ENCODE data around the gene STX11. TPM values are rescaled to one million over a fixed set of nuclear protein-coding genes. Genes with fewer than 3 reads are reported as not detected.
"Not testable (repeated sequence)": the region's sequence is repeated elsewhere in the genome, so short reads cannot be mapped to it uniquely, and the experiment has no call there.

The STX11 gene
- total RNA-seq, 4 donors from 2014 or later, result 0.62 to 11.0 (median 6.4) TPM

GRCh38 chr6:144179828-144180227, 29.5 kb downstream of the STX11 start:
- Histone ChIP-seq H3K4me3 (no peak overlapping the region), H3K36me3 (no peaks in the 10 kb centered on the region), H3K27ac (no peak overlapping the region), H3K4me1 (no peaks in the 10 kb centered on the region), H3K27me3 (no peaks in the 10 kb centered on the region), H3K9me3 (no peaks in the 10 kb centered on the region)
- no peak for ATAC-seq
- TF ChIP-seq POLR2AphosphoS5 (IDR thresholded peaks at IDR 0.05) (no peak), EP300 (IDR thresholded peaks at IDR 0.05) (no peak), POLR2A (IDR thresholded peaks at IDR 0.05) (no peak)
- TF ChIP-seq, protein P1, sequence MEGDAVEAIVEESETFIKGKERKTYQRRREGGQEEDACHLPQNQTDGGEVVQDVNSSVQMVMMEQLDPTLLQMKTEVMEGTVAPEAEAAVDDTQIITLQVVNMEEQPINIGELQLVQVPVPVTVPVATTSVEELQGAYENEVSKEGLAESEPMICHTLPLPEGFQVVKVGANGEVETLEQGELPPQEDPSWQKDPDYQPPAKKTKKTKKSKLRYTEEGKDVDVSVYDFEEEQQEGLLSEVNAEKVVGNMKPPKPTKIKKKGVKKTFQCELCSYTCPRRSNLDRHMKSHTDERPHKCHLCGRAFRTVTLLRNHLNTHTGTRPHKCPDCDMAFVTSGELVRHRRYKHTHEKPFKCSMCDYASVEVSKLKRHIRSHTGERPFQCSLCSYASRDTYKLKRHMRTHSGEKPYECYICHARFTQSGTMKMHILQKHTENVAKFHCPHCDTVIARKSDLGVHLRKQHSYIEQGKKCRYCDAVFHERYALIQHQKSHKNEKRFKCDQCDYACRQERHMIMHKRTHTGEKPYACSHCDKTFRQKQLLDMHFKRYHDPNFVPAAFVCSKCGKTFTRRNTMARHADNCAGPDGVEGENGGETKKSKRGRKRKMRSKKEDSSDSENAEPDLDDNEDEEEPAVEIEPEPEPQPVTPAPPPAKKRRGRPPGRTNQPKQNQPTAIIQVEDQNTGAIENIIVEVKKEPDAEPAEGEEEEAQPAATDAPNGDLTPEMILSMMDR (IDR thresholded peaks at IDR 0.05), result no peak
- WGBS, 2 donors (ENCODE audit: low coverage in 1 of 2), result 100% methylated on average over 2 of the region's 2 CpGs

GRCh38 chr6:144180354-144180753, 30.0 kb downstream of the STX11 start:
- not testable (repeated sequence) for H3K4me3 ChIP-seq, H3K9me3 ChIP-seq, H3K36me3 ChIP-seq, H3K27me3 ChIP-seq, ATAC-seq, H3K27ac ChIP-seq, H3K4me1 ChIP-seq
- 81 to 89% methylated on average over 1 of the region's 1 CpG for WGBS, 2 donors (ENCODE audit: low coverage in 1 of 2)

DNA sequence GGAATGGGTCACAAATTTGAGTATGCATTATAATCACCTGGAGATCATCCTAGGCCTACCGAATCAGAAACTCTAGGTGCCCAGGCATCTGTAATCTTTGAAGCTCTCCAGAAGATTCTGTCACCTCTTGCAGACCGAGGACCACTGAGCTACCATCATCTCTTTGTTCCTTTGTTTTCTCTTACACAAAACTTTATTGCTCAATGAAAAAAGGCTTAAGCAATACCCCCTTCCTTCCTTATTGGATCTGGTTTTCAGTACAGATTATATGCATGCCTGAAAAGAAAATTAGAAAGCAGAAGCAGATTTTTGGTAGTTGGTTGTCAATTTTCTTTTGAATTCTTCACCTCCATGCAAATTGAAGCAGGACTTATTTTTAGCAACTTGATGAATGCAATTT, 31.3 kb downstream of the STX11 start:
- no peak overlapping the region for H3K4me3 ChIP-seq
- H3K9me3 ChIP-seq, result peaks cover 0 to 3% (median 0%) of the 10 kb centered on the region in 3 donors
- WGBS, 2 donors (ENCODE audit: low coverage in 1 of 2), result 90 to 92% methylated on average over 2 of the region's 2 CpGs
- H3K27ac ChIP-seq, result no peak overlapping the region
- H3K4me1 ChIP-seq, result no peaks in the 10 kb centered on the region
- TF ChIP-seq POLR2A (IDR thresholded peaks at IDR 0.05) (no peak), EP300 (IDR thresholded peaks at IDR 0.05) (no peak), POLR2AphosphoS5 (IDR thresholded peaks at IDR 0.05) (no peak)
- TF ChIP-seq, protein P1 (IDR thresholded peaks at IDR 0.05), result no peak
- ATAC-seq, result no peak
- H3K27me3 ChIP-seq, result peaks cover 2% of the 10 kb centered on the region
- H3K36me3 ChIP-seq, result peaks cover 0 to under 1% of the 10 kb centered on the region in 2 donors

- not testable (repeated sequence) for H3K27ac ChIP-seq, ATAC-seq, H3K9me3 ChIP-seq, H3K4me1 ChIP-seq, H3K4me3 ChIP-seq
- 100% methylated on average over 1 of the region's 1 CpG for WGBS, 2 donors (ENCODE audit: low coverage in 1 of 2)
- Histone ChIP-seq H3K27me3 (peaks cover 10% of the 10 kb centered on the region), H3K36me3 (peaks cover 0 to 11% of the 10 kb centered on the region in 2 donors)
Measured at GRCh38 chr6:144184186-144184585, 33.9 kb downstream of the STX11 start.

GRCh38 chr6:144185133-144185836, 35.0 kb downstream of the STX11 start:
- Histone ChIP-seq H3K9me3 (peaks cover 0 to 9% (median 0%) of the 10 kb centered on the region in 3 donors), H3K27me3 (peaks cover 10% of the 10 kb centered on the region), H3K4me3 (no peak overlapping the region), H3K4me1 (no peaks in the 10 kb centered on the region), H3K36me3 (peaks cover 0 to 11% of the 10 kb centered on the region in 2 donors), H3K27ac (no peak overlapping the region)
- TF ChIP-seq POLR2A (IDR thresholded peaks at IDR 0.05) (no peak), EP300 (IDR thresholded peaks at IDR 0.05) (no peak), POLR2AphosphoS5 (IDR thresholded peaks at IDR 0.05) (no peak)
- TF ChIP-seq, protein P1 (IDR thresholded peaks at IDR 0.05), result no peak
- WGBS, 2 donors (ENCODE audit: low coverage in 1 of 2), result 76 to 78% methylated on average over 4 of the region's 4 CpGs
- no peak for ATAC-seq

Measured in gastroesophageal sphincter (tissue), 4 donors.